GM12878 (cell line): ENCODE measurements around the gene CSF3R. TPM values are rescaled to one million over a fixed set of nuclear protein-coding genes. Genes with fewer than 3 reads are reported as not detected.

ENCODE experiments used
- ATAC-seq: fragments of 200-7000 bp; cut with Tn5 transposase; 3 replicates; pipeline ENCODE4 v1.9.1; 2020; ENCODE audit warnings: mild to moderate bottlenecking, moderate library complexity
- BruUV-seq: library from RNA; stranded (reverse); fragments of 400-500 nt; replicated peaks from 2 replicates; lab custom pipeline; 2021; lab: Mats Ljungman, UMichigan
- CTCF ChIA-PET: fragments of 300-600 bp; sonication (Branson Sonifier 250); formaldehyde crosslinking; extraction: SDS; loops from one replicate; lab custom pipeline; 2021; ENCODE audit warnings: inconsistent platforms; lab: Yijun Ruan, JAX
- POLR2A ChIA-PET: fragments of 350-600 bp; formaldehyde crosslinking; extraction: SDS; loops from one replicate; lab custom pipeline; 2021; ENCODE audit warnings: inconsistent platforms; lab: Charles Lee
- RAD21 ChIA-PET: fragments of 300-600 bp; sonication (Branson Sonifier 250); formaldehyde crosslinking; loops from one replicate; lab custom pipeline; 2023; ENCODE audit warnings: antibody characterized with exemption; ENCODE audit not compliant: unreplicated experiment; lab: Charles Lee
- SMC1A ChIA-PET: fragments of 300-600 bp; sonication (Branson Sonifier 250); formaldehyde crosslinking; loops from one replicate; lab custom pipeline; 2023; ENCODE audit not compliant: unreplicated experiment, uncharacterized antibody; lab: Charles Lee
- DNase-seq: peaks from one replicate; pipeline ENCODE4 v3.0.0-alpha.2; 2011; ENCODE audit warnings: low read depth, low spot score
- FAIRE-seq: peaks from 3 replicates; lab custom pipeline; 2011; peaks lifted over from hg19 to GRCh38; lab: Jason Lieb, UNC
- H2AFZ ChIP-seq: 2 replicates; pipeline ENCODE4 v1.6.0; 2011; ENCODE audit warnings: low read depth, low read length, control low read depth; ENCODE audit not compliant: control insufficient read depth
- H3K27ac ChIP-seq: 2 replicates; pipeline ENCODE4 v1.5.1; 2011; ENCODE audit warnings: control low read depth; ENCODE audit not compliant: control insufficient read depth, insufficient read depth
- H3K27me3 ChIP-seq, 2 experiments: replicated peaks in 1 of 2; 2 replicates each; pipeline versions ENCODE4 v1.6.0 to v1.6.1; 2011; ENCODE audit warnings: low read length in 1 of 2; ENCODE audit not compliant: control insufficient read depth in 2 of 2, insufficient read depth in 2 of 2
- H3K36me3 ChIP-seq, 2 experiments: 2 replicates each; pipeline ENCODE4 v1.5.1; 2011; ENCODE audit warnings: low read length in 1 of 2; ENCODE audit not compliant: control insufficient read depth in 2 of 2, insufficient read depth in 2 of 2
- H3K4me1 ChIP-seq: 2 replicates; pipeline ENCODE4 v1.6.1; 2011; ENCODE audit warnings: mild to moderate bottlenecking, low read length, moderate library complexity, mixed read lengths; ENCODE audit not compliant: control insufficient read depth, insufficient read depth
- H3K4me2 ChIP-seq: 2 replicates; pipeline ENCODE4 v1.6.0; 2011; ENCODE audit warnings: control low read depth; ENCODE audit not compliant: control insufficient read depth, insufficient read depth
- H3K4me3 ChIP-seq: fragments of 200-600 bp; sonication (generic); 2 replicates; pipeline ENCODE4 v1.5.1; 2016
- H3K79me2 ChIP-seq: 2 replicates; pipeline ENCODE4 v1.6.0; 2011; ENCODE audit warnings: low read length; ENCODE audit not compliant: control insufficient read depth, insufficient read depth
- H3K9ac ChIP-seq: 2 replicates; pipeline ENCODE4 v1.8.0; 2011; ENCODE audit warnings: low read length, control low read depth, mixed read lengths; ENCODE audit not compliant: control insufficient read depth, insufficient read depth
- H3K9me3 ChIP-seq: replicated peaks from 3 replicates; pipeline ENCODE4 v1.5.1; 2011; ENCODE audit warnings: mild to moderate bottlenecking, low read length; ENCODE audit not compliant: control insufficient read depth, insufficient read depth
- H4K20me1 ChIP-seq: 2 replicates; pipeline ENCODE4 v1.6.0; 2011; ENCODE audit not compliant: control insufficient read depth, insufficient read depth
- CUX1 ChIP-seq: IDR thresholded peaks from 2 replicates; pipeline ENCODE4 v1.6.1; 2012; ENCODE audit warnings: improper control_type of control experiment, low read depth, low read length; ENCODE audit not compliant: insufficient replicate concordance
- KLF5 ChIP-seq: fragments of 450-650 bp; IDR thresholded peaks from 2 replicates; pipeline ENCODE4 v1.6.1; 2014; ENCODE audit warnings: mild to moderate bottlenecking; ENCODE audit not compliant: partially characterized antibody
- LARP7 ChIP-seq: fragments of 450-650 bp; IDR thresholded peaks from 2 replicates; pipeline ENCODE4 v1.6.1; 2017; ENCODE audit warnings: mild to moderate bottlenecking
- MTA2 ChIP-seq: fragments of 450-650 bp; IDR thresholded peaks from 2 replicates; pipeline ENCODE4 v1.6.1; 2016; ENCODE audit warnings: low read depth, mild to moderate bottlenecking, moderate library complexity
- MYB ChIP-seq: fragments of 150-350 bp; IDR thresholded peaks from 2 replicates; pipeline ENCODE4 v1.6.1; 2014; ENCODE audit warnings: mild to moderate bottlenecking, low read depth, low read length, borderline replicate concordance
- RFX5 ChIP-seq: IDR thresholded peaks from 2 replicates; pipeline ENCODE4 v1.6.1; 2011; ENCODE audit warnings: low read depth, low read length, improper control_type of control experiment
- SIN3A ChIP-seq: IDR thresholded peaks from 2 replicates; pipeline ENCODE4 v1.6.1; 2012; ENCODE audit warnings: low read depth, low read length, improper control_type of control experiment
- SMAD5 ChIP-seq: IDR thresholded peaks from 2 replicates; pipeline ENCODE4 v1.6.1; 2016; ENCODE audit warnings: antibody characterized with exemption, low read depth
- SUPT20H ChIP-seq: IDR thresholded peaks from 2 replicates; pipeline ENCODE4 v1.6.1; 2011; ENCODE audit warnings: low read depth, mild to moderate bottlenecking, low read length, moderate library complexity, borderline replicate concordance; ENCODE audit not compliant: control insufficient read depth
- TCF12 ChIP-seq: IDR thresholded peaks from 2 replicates; pipeline ENCODE4 v1.6.1; 2011; ENCODE audit warnings: low read depth, mild to moderate bottlenecking, low read length
- WRNIP1 ChIP-seq: IDR thresholded peaks from 2 replicates; pipeline ENCODE4 v1.6.1; 2011; ENCODE audit warnings: low read depth, low read length, improper control_type of control experiment, borderline replicate concordance
- ZNF622 ChIP-seq: fragments of 450-650 bp; IDR thresholded peaks from 2 replicates; pipeline ENCODE4 v1.6.1; 2017; ENCODE audit warnings: mild to moderate bottlenecking, inconsistent platforms
- WGBS: methylation state at CpG from one replicate; pipeline ENCODE4 v1.1.6; 2016; ENCODE audit warnings: low lambda C conversion rate; ENCODE audit not compliant: insufficient replicate concordance, insufficient coverage; ENCODE audit errors: missing lambda C conversion rate; 5-methylcytosine and 5-hydroxymethylcytosine counted together
- in situ Hi-C: fragments of 300-500 bp; cut with MboI; formaldehyde crosslinking; loops from 9 replicates; pipeline ENCODE4 v1.14.3; 2018; ENCODE audit warnings: mixed read lengths
- intact Hi-C: fragments of 100-400 bp; cut with micrococcal nuclease; formaldehyde crosslinking; loops from one replicate; pipeline ENCODE4 v1.14.2; 2022; ENCODE audit not compliant: unreplicated experiment
- polyA plus RNA-seq, 11 experiments: library from polyadenylated mRNA; depleted of rRNA in 4 of 11; unstranded in 6 of 11; stranded (reverse) in 5 of 11; fragments of >200 nt; fragmentation: Nextera tagmentation in 4 of 11; fragmentation: Illumina TruSeq in 1 of 11; extraction: Ambion mirVana in 4 of 11; extraction: Trizol in 1 of 11; gene quantifications; 1 replicate in 1 of 11; 2 replicates in 10 of 11; pipeline versions ENCODE4 v1.2.1 to v1.2.3, GENCODE V29; 2011 to 2016; ENCODE audit warnings: inconsistent platforms in 2 of 11, missing spikeins in 2 of 11, low read depth in 1 of 11
- total RNA-seq, 4 experiments: library from RNA; depleted of rRNA in 3 of 4; stranded (reverse); fragments of >200 nt in 3 of 4; fragmentation: Illumina TruSeq in 1 of 4; extraction: Trizol in 1 of 4; gene quantifications; 2 replicates each; pipeline versions ENCODE4 v1.2.1 to v1.2.3, GENCODE V29; 2013 to 2021

The CSF3R gene
- total and polyA plus RNA-seq, 10 of the 15 experiments (the other 5 are each of a cell fraction or from before 2014, with no cell fraction given) = 0.13 TPM; not detected in 9

GRCh38 chr1:36419569-36419968 is 63.1 kb downstream of the CSF3R start:
- peaks cover 6% of the 10 kb centered on the region; the same call in 1 of the 2 replicates for H3K4me1 ChIP-seq
- POLR2A ChIA-PET = interaction anchor here (0.7 to 1.1 kb wide), 4 partner anchors 14 to 52 kb away, joined by 3 to 5 read pairs (median 4); no protein-coding TSS in a partner anchor
- no peaks in the 10 kb centered on the region for H3K79me2 ChIP-seq
- 88% methylated on average over 4 of the region's 4 CpGs for WGBS
- no peak for DNase-seq
- BruUV-seq = no TSS peak
- no peaks in the 10 kb centered on the region for H4K20me1 ChIP-seq
- FAIRE-seq = no peak
- intact Hi-C loops (no loop called here), in situ Hi-C loops (no loop called here)
- H3K9ac ChIP-seq = no peak overlapping the region
- RAD21 ChIA-PET = interaction anchor here (0.5 to 2.3 kb wide), 16 partner anchors 14 to 325 kb away, joined by 3 to 15 read pairs (median 5); partner anchors contain the start of genes SH3D21 and TRAPPC3
- no peak overlapping the region for H2AFZ ChIP-seq
- ATAC-seq = no peak
- SMC1A ChIA-PET = interaction anchor here (0.6 to 2.9 kb wide), 16 partner anchors 23 to 494 kb away, joined by 3 to 16 read pairs (median 4); partner anchors contain the start of genes THRAP3 and TRAPPC3
- no peak overlapping the region for H3K4me2 ChIP-seq
- H3K27me3 ChIP-seq = no peaks in the 10 kb centered on the region
- H3K36me3 ChIP-seq = no peaks in the 10 kb centered on the region
- H3K27ac ChIP-seq = no peak overlapping the region
- no peaks in the 10 kb centered on the region for H3K9me3 ChIP-seq
- no peak for TF ChIP-seq MTA2
- CTCF ChIA-PET = interaction anchor here (0.6 to 4.4 kb wide), 19 partner anchors 11 to 269 kb away, joined by 3 to 59 read pairs (median 4); partner anchors contain the start of genes OSCP1, SH3D21 and TRAPPC3
- H3K4me3 ChIP-seq = no peak overlapping the region

DNA sequence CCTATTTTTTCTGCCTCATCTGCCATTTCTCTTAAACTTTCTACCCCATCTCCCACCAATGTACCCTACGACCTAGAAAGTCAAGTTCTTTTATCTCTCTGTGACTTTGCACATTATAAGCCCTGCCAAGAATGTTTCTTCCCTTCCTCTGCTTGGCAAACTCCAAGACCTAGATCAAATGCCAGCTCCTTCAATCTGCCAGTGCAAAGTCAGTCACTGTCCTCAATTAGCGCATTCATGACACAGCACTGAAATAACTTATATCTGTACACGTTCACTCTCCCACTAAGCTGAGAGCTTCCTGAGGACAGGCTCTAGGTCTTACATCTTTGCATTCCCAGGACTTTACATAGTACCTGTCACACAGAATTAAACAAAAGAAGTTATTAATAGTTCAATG is 63.6 kb downstream of the CSF3R start:
- ChIA-PET POLR2A (interaction anchor here (0.7 to 0.9 kb wide), 3 partner anchors 13 to 52 kb away, joined by 3 to 5 read pairs (median 4); no protein-coding TSS in a partner anchor), SMC1A (interaction anchor here (0.6 to 2.9 kb wide), 16 partner anchors 22 to 493 kb away, joined by 3 to 16 read pairs (median 4); partner anchors contain the start of genes THRAP3 and TRAPPC3), RAD21 (interaction anchor here (0.5 to 2.3 kb wide), 12 partner anchors 14 to 269 kb away, joined by 3 to 15 read pairs (median 6); partner anchors contain the start of genes LSM10, SH3D21 and TRAPPC3), CTCF (interaction anchor here (0.6 to 4.4 kb wide), 14 partner anchors 10 to 269 kb away, joined by 3 to 59 read pairs (median 6); partner anchors contain the start of genes SH3D21 and TRAPPC3)
- Histone ChIP-seq H3K4me1 (peaks cover 6% of the 10 kb centered on the region; the same call in 1 of the 2 replicates), H2AFZ (no peak overlapping the region), H4K20me1 (no peaks in the 10 kb centered on the region), H3K9me3 (no peaks in the 10 kb centered on the region; the same call in 2 of the 3 replicates), H3K27me3 (no peaks in the 10 kb centered on the region), H3K79me2 (no peaks in the 10 kb centered on the region), H3K36me3 (no peaks in the 10 kb centered on the region), H3K9ac (no peak overlapping the region), H3K27ac (no peak overlapping the region), H3K4me2 (no peak overlapping the region), H3K4me3 (no peak overlapping the region)
- intact Hi-C loops (no loop called here), in situ Hi-C loops (no loop called here)
- no peak for ATAC-seq
- 82% methylated on average over 3 of the region's 3 CpGs for WGBS
- DNase-seq = no peak
- FAIRE-seq = no peak
- BruUV-seq = no TSS peak
- TF ChIP-seq KLF5 (no peak), ZNF622 (no peak), MYB (no peak), LARP7 (no peak), TCF12 (no peak), CUX1 (no peak), SUPT20H (no peak), RFX5 (no peak), WRNIP1 (no peak), SIN3A (no peak), SMAD5 (no peak)
